HEK293 (cell line): ENCODE measurements around the gene EIF4G3.
"Not testable (repeated sequence)": the region's sequence is repeated elsewhere in the genome, so short reads cannot be mapped to it uniquely, and the experiment has no call there.

Source experiments
- CTCF ChIA-PET: fragments of 350-600 bp; formaldehyde crosslinking; extraction: SDS; loops from one replicate; lab custom pipeline; 2021; ENCODE audit warnings: antibody characterized with exemption; lab: Yijun Ruan, JAX
- POLR2A ChIA-PET: fragments of 300-600 bp; formaldehyde crosslinking; extraction: SDS; loops from one replicate; lab custom pipeline; 2020; ENCODE audit warnings: antibody characterized with exemption, inconsistent platforms; lab: Yijun Ruan, JAX
- H3K27ac ChIP-seq: fragments of 200-500 bp; sonication (Bioruptor generic); 2 replicates; pipeline ENCODE4 v1.5.1; 2014; ENCODE audit warnings: low read depth, low read length, control low read depth, inconsistent platforms; ENCODE audit errors: extremely low read depth
- H3K36me3 ChIP-seq, 2 experiments: fragments of 200-500 bp in 1 of 2; sonication (Bioruptor generic) in 1 of 2; 1 replicate in 1 of 2; 2 replicates in 1 of 2; pipeline ENCODE4 v1.5.1; 2014 to 2017; ENCODE audit warnings: inconsistent platforms in 2 of 2, low read length in 2 of 2; ENCODE audit not compliant: control insufficient read depth in 2 of 2, insufficient read depth in 1 of 2
- H3K4me1 ChIP-seq: fragments of 200-500 bp; sonication (Bioruptor generic); 2 replicates; pipeline ENCODE4 v1.5.1; 2014; ENCODE audit warnings: mild to moderate bottlenecking, low read length, inconsistent platforms; ENCODE audit not compliant: control insufficient read depth, insufficient read depth
- H3K4me3 ChIP-seq: 2 replicates; pipeline ENCODE4 v1.5.1; 2011; ENCODE audit warnings: low read depth, mild to moderate bottlenecking, control low read depth, low read length, moderate library complexity
- H3K9me3 ChIP-seq: fragments of 200-500 bp; sonication (Bioruptor generic); 2 replicates; pipeline ENCODE4 v1.5.1; 2014; ENCODE audit warnings: low read depth, low read length, inconsistent platforms; ENCODE audit not compliant: control insufficient read depth, insufficient read depth
- CTCF ChIP-seq: fragments of 450-650 bp; formaldehyde crosslinking; IDR thresholded peaks from 2 replicates; pipeline ENCODE4 v1.5.1; 2016; ENCODE audit warnings: missing biosample characterization, missing genetic modification characterization
- GLIS1 ChIP-seq: fragments of 450-650 bp; formaldehyde crosslinking; IDR thresholded peaks from 2 replicates; pipeline ENCODE4 v1.5.1; 2016; ENCODE audit warnings: missing biosample characterization, missing genetic modification characterization
- HOXC10 ChIP-seq: sonication (generic); formaldehyde crosslinking; IDR thresholded peaks from 2 replicates; pipeline ENCODE4 v1.8.1; 2023; ENCODE audit warnings: mild to moderate bottlenecking, missing genetic modification reagents
- HOXD13 ChIP-seq: sonication (generic); formaldehyde crosslinking; IDR thresholded peaks from 2 replicates; pipeline ENCODE4 v1.8.0; 2022; ENCODE audit warnings: missing genetic modification reagents, borderline replicate concordance
- KLF1 ChIP-seq: fragments of 450-650 bp; formaldehyde crosslinking; IDR thresholded peaks from 2 replicates; pipeline ENCODE4 v1.5.1; 2016; ENCODE audit warnings: missing biosample characterization, missing genetic modification characterization
- PATZ1 ChIP-seq: fragments of 450-650 bp; formaldehyde crosslinking; IDR thresholded peaks from 2 replicates; pipeline ENCODE4 v1.5.1; 2016; ENCODE audit warnings: missing biosample characterization, missing genetic modification characterization
- TSHZ1 ChIP-seq: fragments of 450-650 bp; formaldehyde crosslinking; IDR thresholded peaks from 2 replicates; pipeline ENCODE4 v1.5.1; 2016; ENCODE audit warnings: missing biosample characterization, missing genetic modification characterization, borderline replicate concordance
- ZBTB49 ChIP-seq: fragments of 450-650 bp; formaldehyde crosslinking; IDR thresholded peaks from 2 replicates; pipeline ENCODE4 v1.5.1; 2016; ENCODE audit warnings: missing biosample characterization, missing genetic modification characterization, low read depth
- ZNF133 ChIP-seq: fragments of 450-650 bp; formaldehyde crosslinking; IDR thresholded peaks from 2 replicates; pipeline ENCODE4 v1.5.1; 2016; ENCODE audit warnings: missing biosample characterization, missing genetic modification characterization
- ZNF174 ChIP-seq: fragments of 450-650 bp; formaldehyde crosslinking; IDR thresholded peaks from 2 replicates; pipeline ENCODE4 v1.5.0; 2017; ENCODE audit warnings: missing biosample characterization, mild to moderate bottlenecking, missing genetic modification characterization
- ZNF391 ChIP-seq: fragments of 450-650 bp; formaldehyde crosslinking; IDR thresholded peaks from 2 replicates; pipeline ENCODE4 v1.5.1; 2016; ENCODE audit warnings: low read depth, missing biosample characterization, missing genetic modification characterization, borderline replicate concordance
- ZNF394 ChIP-seq: fragments of 450-650 bp; formaldehyde crosslinking; IDR thresholded peaks from 2 replicates; pipeline ENCODE4 v1.5.1; 2016; ENCODE audit warnings: missing biosample characterization, missing genetic modification characterization, mild to moderate bottlenecking, moderate library complexity, borderline replicate concordance
- ZNF48 ChIP-seq: fragments of 450-650 bp; formaldehyde crosslinking; IDR thresholded peaks from 2 replicates; pipeline ENCODE4 v1.5.1; 2016; ENCODE audit warnings: missing biosample characterization, missing genetic modification characterization
- ZNF514 ChIP-seq: fragments of 450-650 bp; formaldehyde crosslinking; IDR thresholded peaks from 2 replicates; pipeline ENCODE4 v1.5.1; 2016; ENCODE audit warnings: missing biosample characterization, missing genetic modification characterization
- ZNF558 ChIP-seq: fragments of 450-650 bp; formaldehyde crosslinking; IDR thresholded peaks from 2 replicates; pipeline ENCODE4 v1.5.1; 2016; ENCODE audit warnings: missing biosample characterization, missing genetic modification characterization
- ZNF639 ChIP-seq: fragments of 450-650 bp; formaldehyde crosslinking; IDR thresholded peaks from 2 replicates; pipeline ENCODE4 v1.5.1; 2016; ENCODE audit warnings: missing biosample characterization, missing genetic modification characterization
- ZNF664 ChIP-seq: fragments of 450-650 bp; formaldehyde crosslinking; IDR thresholded peaks from 2 replicates; pipeline ENCODE4 v1.5.1; 2016; ENCODE audit warnings: missing biosample characterization, missing genetic modification characterization
- ZNF707 ChIP-seq: fragments of 450-650 bp; formaldehyde crosslinking; IDR thresholded peaks from 2 replicates; pipeline ENCODE4 v1.5.1; 2016; ENCODE audit warnings: missing biosample characterization, missing genetic modification characterization

Gene EIF4G3

GRCh38 chr1:21201650-21202049 is 25.0 kb upstream of the EIF4G3 start (continued):
- TF ChIP-seq TSHZ1 (tag by site-specific recombination) (no peak), ZNF664 (tag by site-specific recombination) (no peak), ZNF133 (tag by site-specific recombination) (no peak), ZNF707 (tag by site-specific recombination) (no peak), CTCF (no peak)

GRCh38 chr1:21201238-21201637 is 24.5 kb upstream of the EIF4G3 start:
- H3K27ac ChIP-seq, H3K9me3 ChIP-seq, H3K4me3 ChIP-seq, H3K36me3 ChIP-seq, POLR2A ChIA-PET, H3K4me1 ChIP-seq: not testable (repeated sequence)
- CTCF ChIA-PET, result interaction anchor here (2.2 kb wide), 1 partner anchor 17 kb away, joined by 12 read pairs; no protein-coding TSS in a partner anchor

- Histone ChIP-seq H3K4me3 (no peak overlapping the region), H3K9me3 (no peaks in the 10 kb centered on the region), H3K4me1 (no peaks in the 10 kb centered on the region), H3K36me3 (no peaks in the 10 kb centered on the region), H3K27ac (no peak overlapping the region)
- POLR2A ChIA-PET, result no interaction called here
- CTCF ChIA-PET, result interaction anchor here (2.2 kb wide), 1 partner anchor 17 kb away, joined by 12 read pairs; no protein-coding TSS in a partner anchor
- TF ChIP-seq PATZ1 (tag by site-specific recombination) (no peak), ZNF639 (no peak), ZNF391 (tag by site-specific recombination) (no peak), ZNF558 (tag by site-specific recombination) (no peak), ZBTB49 (tag by site-specific recombination) (no peak), KLF1 (no peak), ZNF174 (tag by site-specific recombination) (no peak), ZNF514 (tag by site-specific recombination) (no peak), GLIS1 (tag by site-specific recombination) (no peak), ZNF48 (tag by site-specific recombination) (no peak), HOXD13 (no peak), HOXC10 (CRISPR knock-in tag) (no peak), ZNF394 (tag by site-specific recombination) (no peak)
Observed at GRCh38 chr1:21200767-21201166, 24.1 kb upstream of the EIF4G3 start.
